Right ventricle myocardium superior (tissue), 1 donor: ENCODE results near the gene CSF2. TPM values are rescaled to one million over a fixed set of nuclear protein-coding genes. Genes with fewer than 3 reads are reported as not detected.

Source experiments
- ATAC-seq: fragments of 200-7000 bp; cut with Tn5 transposase; one replicate; pipeline ENCODE4 v1.9.1; 2020; ENCODE audit warnings: mild to moderate bottlenecking; ENCODE audit not compliant: poor library complexity
- DNase-seq: peaks from one replicate; pipeline ENCODE4 v3.0.0-alpha.2; 2020
- intact Hi-C: fragments of 100-400 bp; cut with DNase I; formaldehyde crosslinking; loops from one replicate; pipeline ENCODE4 v1.11.2; 2022
- total RNA-seq: library from RNA; stranded (reverse); fragmentation: NEBNext Ultra II Directional; extraction: Animal tissue kit (Norgen Biotek cat#: 25700); gene quantifications from one replicate; pipeline ENCODE4 v1.2.1, GENCODE V29; 2021
- donor health status: DM: no; HTN: yes; CAD: no; lungs with severe emphysema.

Gene CSF2
- total RNA-seq, 1 donor from 2014 or later = not detected

GRCh38 chr5:132054031-132054696 lies 19.4 kb upstream of the CSF2 start:
- DNase-seq = no peak
- intact Hi-C loops = no loop called here
- ATAC-seq = no peak

GRCh38 chr5:132054697-132055440 lies 18.7 kb upstream of the CSF2 start:
- DNase-seq (no peak), ATAC-seq (no peak)
- intact Hi-C loops = no loop called here

GRCh38 chr5:132055441-132055807 lies 18.2 kb upstream of the CSF2 start:
- ATAC-seq (no peak), DNase-seq (no peak)
- intact Hi-C loops = no loop called here

- ATAC-seq = no peak
- intact Hi-C loops = no loop called here
- DNase-seq = no peak
These were observed 17.6 kb upstream of the CSF2 start for GRCh38 chr5:132055808-132056609.

- intact Hi-C loops = no loop called here
- no peak for ATAC-seq
- DNase-seq = no peak
These were observed 16.7 kb upstream of the CSF2 start for GRCh38 chr5:132056610-132057497.

GRCh38 chr5:132057498-132058255 lies 15.9 kb upstream of the CSF2 start:
- intact Hi-C loops = no loop called here
- ATAC-seq = no peak
- DNase-seq = no peak

- DNase-seq (no peak), ATAC-seq (no peak)
- intact Hi-C loops = no loop called here
These were observed 14.9 kb upstream of the CSF2 start for GRCh38 chr5:132058646-132059042.

- intact Hi-C loops = no loop called here
- DNase-seq (no peak), ATAC-seq (no peak)
These were observed 14.4 kb upstream of the CSF2 start for GRCh38 chr5:132059043-132059695.

- DNase-seq (no peak), ATAC-seq (no peak)
- intact Hi-C loops = loop anchor here (5.0 to 10.0 kb wide), 2 partner anchors 125 to 473 kb away; no protein-coding TSS in a partner anchor
These were observed 13.7 kb upstream of the CSF2 start for GRCh38 chr5:132059696-132060500.

- intact Hi-C loops = loop anchor here (5.0 to 10.0 kb wide), 2 partner anchors 124 to 473 kb away; no protein-coding TSS in a partner anchor
- DNase-seq (no peak), ATAC-seq (no peak)
These were observed 13.0 kb upstream of the CSF2 start, which contains the start of gene IL3 for GRCh38 chr5:132060501-132061161. TSS of gene IL3 (plus strand) at chr5:132060655. CDS start at chr5:132060707, 52 bp downstream.

- DNase-seq = peak; percentile 82
- intact Hi-C loops = loop anchor here (5.0 to 10.0 kb wide), 2 partner anchors 122 to 476 kb away; no protein-coding TSS in a partner anchor
- ATAC-seq = peak; percentile 75
These were observed 10.3 kb upstream of the CSF2 start for GRCh38 chr5:132063090-132063911.

GRCh38 chr5:132064140-132064539 lies 9.4 kb upstream of the CSF2 start:
- no peak for DNase-seq
- no peak for ATAC-seq
- intact Hi-C loops = loop anchor here (5.0 to 10.0 kb wide), 2 partner anchors 121 to 477 kb away; no protein-coding TSS in a partner anchor

- peak; percentile 84 for ATAC-seq
- peak; percentile 72 for DNase-seq
- intact Hi-C loops = loop anchor here (5.0 to 10.0 kb wide), 2 partner anchors 120 to 478 kb away; no protein-coding TSS in a partner anchor
These were observed 8.8 kb upstream of the CSF2 start for GRCh38 chr5:132064738-132065331.

- DNase-seq (peak; percentile 66), ATAC-seq (peak; percentile 72)
- intact Hi-C loops = loop anchor here (10.0 kb wide), 1 partner anchor 119 kb away; no protein-coding TSS in a partner anchor
These were observed 8.1 kb upstream of the CSF2 start for GRCh38 chr5:132065351-132065937.
